Pancreas (tissue), 10 donors: Measurements from ENCODE around the gene FHOD3. TPM values are rescaled to one million over a fixed set of nuclear protein-coding genes. Genes with fewer than 3 reads are reported as not detected.
A peak's percentile ranks its signal among the peaks of the same experiment; 100 is the strongest.
"Not testable (repeated sequence)": the region's sequence is repeated elsewhere in the genome, so short reads cannot be mapped to it uniquely, and the experiment has no call there.

Experiments
- ATAC-seq, 4 donors: fragments of 200-7000 bp; cut with Tn5 transposase; one replicate each; pipeline versions ENCODE4 v1.8.0 to v1.9.1; 2020; ENCODE audit warnings: mild to moderate bottlenecking in 4 of 4, moderate library complexity in 4 of 4
- DNase-seq, 6 donors: peaks; one replicate each; pipeline ENCODE4 v3.0.0-alpha.2; 2020
- FAIRE-seq: peaks from 2 replicates; lab custom pipeline; 2012; peaks lifted over from hg19 to GRCh38; lab: Jason Lieb, UNC
- H3K27ac ChIP-seq, 4 donors: fragments of 200-600 bp; sonication (generic); 1 replicate in 3 of 4; 2 replicates in 1 of 4; pipeline versions ENCODE4 v1.5.0 to v1.8.0; 2020
- H3K27me3 ChIP-seq, 4 donors: fragments of 200-600 bp; one replicate each; pipeline ENCODE4 v1.8.0; 2021
- H3K36me3 ChIP-seq, 3 donors: fragments of 200-600 bp; sonication (generic) in 1 of 3; one replicate each; pipeline versions ENCODE4 v1.5.0 to v1.8.0; 2020 to 2021
- H3K4me1 ChIP-seq, 3 donors: fragments of 200-600 bp; one replicate each; pipeline ENCODE4 v1.8.0; 2021
- H3K4me3 ChIP-seq, 4 donors: fragments of 200-600 bp; sonication (generic) in 2 of 4; one replicate each; pipeline versions ENCODE4 v1.5.0 to v1.8.0; 2020 to 2021
- H3K9me3 ChIP-seq, 4 donors: fragments of 200-600 bp; one replicate each; pipeline ENCODE4 v1.8.0; 2021
- WGBS, 2 donors: extraction: QIAGEN DNeasy Blood & Tissue Kit; methylation state at CpG; one replicate each; pipeline ENCODE4 v1.1.7; 2013; 5-methylcytosine and 5-hydroxymethylcytosine counted together
- intact Hi-C, 3 donors: fragments of 100-400 bp; cut with DNase I; formaldehyde crosslinking; loops; one replicate each; pipeline versions ENCODE4 v1.11.1 to v1.14.2; 2022
- polyA plus RNA-seq, 2 donors: library from polyadenylated mRNA; stranded (reverse); fragments of 200-250 nt; gene quantifications; one replicate each; pipeline ENCODE4 v1.2.3, GENCODE V29; 2013
- total RNA-seq, 6 donors: library from RNA; stranded (reverse); fragmentation: NEBNext Ultra II Directional in 4 of 6; extraction: Animal tissue kit (Norgen Biotek cat#: 25700) in 4 of 6; gene quantifications; one replicate each; pipeline versions ENCODE4 v1.2.1 to v1.2.4, GENCODE V29; 2021 to 2023
- TF ChIP-seq, protein P1 (sequence below), 4 donors: fragments of 200-600 bp; sonication (generic) in 3 of 4; IDR thresholded peaks; one replicate each; pipeline versions ENCODE4 v1.5.0 to v1.8.0; 2021; ENCODE audit warnings: antibody characterized with exemption in 4 of 4
- donor health status: healthy with polysubstance abuse.
- donor health status: DM: no; HTN: no; CAD: no; lungs with moderate emphysema.
- donor health status: DM: no; HTN: no; CAD: no.
- donor health status: control.
- donor health status: control.
- donor health status: Bipolar disorder and iron deficiency.
- donor health status: DM: yes; HTN: yes; CAD: no.
- donor health status: DM: no; HTN: no; CAD: no.
- donor health status: DM: no; HTN: no; CAD: no.
- donor health status: DM: yes; HTN: yes; CAD: no.

The FHOD3 gene
- total and polyA plus RNA-seq, 8 donors: 0.25 to 4.3 (median 1.2) TPM

DNA sequence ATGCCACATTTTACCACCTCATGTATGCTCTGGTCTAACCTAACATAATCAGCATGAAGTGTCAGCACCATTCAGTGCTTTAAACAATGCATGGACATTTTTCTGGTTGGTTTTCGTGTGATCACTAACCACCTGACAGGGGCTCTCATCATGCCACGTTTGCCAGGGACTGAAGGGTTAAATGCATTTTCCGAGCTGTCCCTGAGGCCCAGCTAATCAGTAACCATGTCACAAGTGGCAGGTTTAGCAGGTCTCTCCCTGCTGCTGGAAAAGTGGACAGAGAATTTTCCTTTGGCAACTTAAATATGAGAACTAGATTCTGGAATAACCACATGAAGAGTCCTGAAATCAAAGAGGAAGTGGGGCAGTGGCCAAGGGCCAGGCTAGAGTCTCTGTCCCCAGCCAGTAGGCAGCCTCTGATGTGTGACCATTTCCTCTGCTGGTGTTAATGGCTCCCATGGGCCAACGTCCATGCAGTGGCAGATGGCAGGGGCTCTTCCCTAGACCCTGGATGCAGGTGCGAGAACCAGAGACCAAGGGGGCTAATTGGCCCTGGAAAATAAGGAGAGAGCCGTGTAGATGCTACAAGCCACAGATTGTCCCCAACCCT is 461.8 kb downstream of the FHOD3 start:
- no peak for FAIRE-seq
- TF ChIP-seq, protein P1, sequence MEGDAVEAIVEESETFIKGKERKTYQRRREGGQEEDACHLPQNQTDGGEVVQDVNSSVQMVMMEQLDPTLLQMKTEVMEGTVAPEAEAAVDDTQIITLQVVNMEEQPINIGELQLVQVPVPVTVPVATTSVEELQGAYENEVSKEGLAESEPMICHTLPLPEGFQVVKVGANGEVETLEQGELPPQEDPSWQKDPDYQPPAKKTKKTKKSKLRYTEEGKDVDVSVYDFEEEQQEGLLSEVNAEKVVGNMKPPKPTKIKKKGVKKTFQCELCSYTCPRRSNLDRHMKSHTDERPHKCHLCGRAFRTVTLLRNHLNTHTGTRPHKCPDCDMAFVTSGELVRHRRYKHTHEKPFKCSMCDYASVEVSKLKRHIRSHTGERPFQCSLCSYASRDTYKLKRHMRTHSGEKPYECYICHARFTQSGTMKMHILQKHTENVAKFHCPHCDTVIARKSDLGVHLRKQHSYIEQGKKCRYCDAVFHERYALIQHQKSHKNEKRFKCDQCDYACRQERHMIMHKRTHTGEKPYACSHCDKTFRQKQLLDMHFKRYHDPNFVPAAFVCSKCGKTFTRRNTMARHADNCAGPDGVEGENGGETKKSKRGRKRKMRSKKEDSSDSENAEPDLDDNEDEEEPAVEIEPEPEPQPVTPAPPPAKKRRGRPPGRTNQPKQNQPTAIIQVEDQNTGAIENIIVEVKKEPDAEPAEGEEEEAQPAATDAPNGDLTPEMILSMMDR (IDR thresholded peaks at IDR 0.05): no peak
- WGBS, 2 donors: 31 to 36% methylated on average over 6 of the region's 6 CpGs
- Histone ChIP-seq H3K4me3 (no peak overlapping the region), H3K27me3 (no peaks in the 10 kb centered on the region), H3K36me3 (no peaks in the 10 kb centered on the region), H3K9me3 (no peaks in the 10 kb centered on the region), H3K4me1 (peaks cover 0 to 8% (median 0%) of the 10 kb centered on the region in 3 donors), H3K27ac (peak overlapping the region in 1 of 4 donors; percentile 20)
- intact Hi-C loops: no loop called here
- peak; percentile 32 to 68 (median 50) for ATAC-seq
- no peak for DNase-seq

GRCh38 chr18:36760598-36760997 is 463.1 kb downstream of the FHOD3 start:
- Histone ChIP-seq H3K27me3 (no peaks in the 10 kb centered on the region), H3K27ac (no peak overlapping the region), H3K4me3 (no peak overlapping the region), H3K9me3 (no peaks in the 10 kb centered on the region), H3K36me3 (no peaks in the 10 kb centered on the region), H3K4me1 (peaks cover 0 to 8% (median 0%) of the 10 kb centered on the region in 3 donors)
- no peak for FAIRE-seq
- WGBS, 2 donors: 94 to 95% methylated on average over 29 of the region's 29 CpGs
- intact Hi-C loops: loop anchor here in 1 of 3 donors (10.0 kb wide), 1 partner anchor 76 kb away; no protein-coding TSS in a partner anchor
- TF ChIP-seq, protein P1 (IDR thresholded peaks at IDR 0.05): no peak
- ATAC-seq: no peak
- no peak for DNase-seq

- TF ChIP-seq, protein P1 (IDR thresholded peaks at IDR 0.05): no peak
- intact Hi-C loops: loop anchor here in 1 of 3 donors (10.0 kb wide), 1 partner anchor 76 kb away; no protein-coding TSS in a partner anchor
- peaks cover 0 to 8% (median 0%) of the 10 kb centered on the region in 3 donors for H3K4me1 ChIP-seq
- H3K4me3 ChIP-seq: no peak overlapping the region
- 88 to 89% methylated on average over 12 of the region's 12 CpGs for WGBS, 2 donors
- H3K36me3 ChIP-seq: no peaks in the 10 kb centered on the region
- H3K27me3 ChIP-seq: no peaks in the 10 kb centered on the region
- ATAC-seq: no peak
- no peak for FAIRE-seq
- H3K27ac ChIP-seq: no peak overlapping the region
- no peak for DNase-seq
- H3K9me3 ChIP-seq: no peaks in the 10 kb centered on the region
Observed at GRCh38 chr18:36761186-36761698, 463.7 kb downstream of the FHOD3 start.

DNA sequence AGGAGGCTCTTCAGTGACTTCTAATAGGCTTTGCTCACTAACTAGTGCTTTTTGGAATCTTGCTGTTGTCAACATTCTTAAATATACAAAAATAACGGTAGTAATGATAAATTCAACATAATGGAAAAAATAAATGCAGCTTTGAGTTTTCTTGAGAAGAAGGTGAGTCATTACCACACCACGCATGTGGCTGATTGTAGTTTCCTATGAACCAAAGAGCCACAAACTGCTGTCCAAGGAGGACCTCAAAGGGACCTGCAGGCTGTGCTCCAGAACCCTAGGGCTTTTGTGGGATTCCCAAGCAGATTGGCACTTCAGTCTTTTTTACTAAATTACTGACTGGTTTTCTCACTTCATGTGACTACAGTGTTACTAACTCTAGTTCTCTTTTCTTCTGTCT is 464.6 kb downstream of the FHOD3 start:
- H3K27me3 ChIP-seq: no peaks in the 10 kb centered on the region
- FAIRE-seq: no peak
- peaks cover 0 to 8% (median 0%) of the 10 kb centered on the region in 3 donors for H3K4me1 ChIP-seq
- no peaks in the 10 kb centered on the region for H3K36me3 ChIP-seq
- WGBS, 2 donors: 78 to 88% methylated on average over 2 of the region's 2 CpGs
- TF ChIP-seq, protein P1 (IDR thresholded peaks at IDR 0.05): no peak
- no peak for ATAC-seq
- intact Hi-C loops: loop anchor here in 1 of 3 donors (10.0 kb wide), 1 partner anchor 77 kb away; no protein-coding TSS in a partner anchor
- H3K9me3 ChIP-seq: no peaks in the 10 kb centered on the region
- DNase-seq: no peak
- H3K27ac ChIP-seq: no peak overlapping the region
- H3K4me3 ChIP-seq: no peak overlapping the region

DNA sequence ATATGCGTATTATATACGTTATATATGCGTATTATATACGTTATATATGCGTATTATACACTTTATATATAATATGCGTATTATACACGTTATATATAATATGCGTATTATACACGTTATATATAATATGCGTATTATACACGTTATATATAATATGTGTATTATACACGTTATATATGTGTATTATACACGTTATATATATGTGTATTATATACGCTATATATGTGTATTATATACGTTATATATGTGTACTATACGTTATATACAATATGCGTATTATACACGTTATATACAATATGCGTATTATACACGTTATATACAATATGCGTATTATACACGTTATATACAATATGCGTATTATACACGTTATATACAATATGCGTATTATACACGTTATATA is 465.5 kb downstream of the FHOD3 start:
- 90 to 93% methylated on average over 24 of the region's 26 CpGs for WGBS, 2 donors
- H3K4me1 ChIP-seq, DNase-seq, H3K36me3 ChIP-seq, H3K4me3 ChIP-seq, H3K27ac ChIP-seq, ATAC-seq, H3K27me3 ChIP-seq, H3K9me3 ChIP-seq: not testable (repeated sequence)
- FAIRE-seq: peak; percentile 98
- intact Hi-C loops: loop anchor here in 1 of 3 donors (10.0 kb wide), 1 partner anchor 78 kb away; no protein-coding TSS in a partner anchor
